SW480 (cell line): ENCODE results near the gene ISG20L2.

Experiments
- DNase-seq: peaks from one replicate; pipeline ENCODE4 v3.0.0-alpha.2; 2016; ENCODE audit warnings: low spot score

The ISG20L2 gene

DNA sequence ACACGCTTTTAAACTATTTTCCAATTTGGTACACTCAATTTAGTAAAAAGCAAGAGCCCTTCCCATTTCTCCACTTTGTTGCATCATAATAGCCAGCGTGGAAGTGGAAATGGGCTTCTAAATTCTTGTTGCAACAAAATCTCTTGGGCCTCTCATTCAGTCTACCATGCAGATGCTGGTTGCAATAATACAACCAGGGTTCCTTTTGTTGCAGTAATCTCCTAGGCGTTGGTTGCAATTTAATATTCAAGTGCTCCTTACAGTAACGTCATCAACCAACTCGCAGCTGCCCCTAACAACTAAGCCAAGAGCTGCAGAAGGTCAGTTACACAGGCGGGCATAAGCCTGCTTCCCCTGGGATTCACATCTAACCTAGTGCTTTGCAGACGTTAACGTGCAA lies 25.7 kb upstream of the ISG20L2 start:
- no peak for DNase-seq

DNA sequence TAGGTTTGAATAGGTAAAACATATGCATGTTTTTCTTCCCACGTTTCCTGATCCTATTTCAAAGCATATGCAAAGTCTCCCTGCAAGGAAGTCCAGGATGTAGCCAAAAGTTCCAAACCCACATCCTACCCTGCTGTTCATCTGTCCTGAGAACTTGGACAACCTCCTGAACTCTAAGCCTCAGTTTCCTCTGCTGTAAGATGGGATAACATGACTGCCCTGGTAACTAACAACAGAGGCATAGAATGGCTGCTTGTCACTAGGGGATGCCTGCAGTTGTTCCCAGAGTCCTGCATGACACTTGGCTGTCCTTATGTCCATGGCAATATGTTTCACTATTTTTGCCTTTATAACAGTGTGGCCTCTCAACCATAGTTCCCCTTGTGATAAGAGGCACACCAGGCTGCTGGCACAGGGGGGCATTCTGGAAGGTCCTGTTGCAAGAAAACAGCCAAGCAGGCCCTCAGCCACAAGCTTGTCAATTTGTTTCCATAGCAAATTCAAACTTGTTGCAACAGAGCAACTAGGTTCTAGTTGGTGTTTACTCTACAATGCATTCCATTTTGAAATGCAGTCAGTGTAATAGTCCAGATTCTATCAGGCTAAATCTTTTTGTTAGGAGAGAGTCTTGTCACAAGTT lies 24.4 kb upstream of the ISG20L2 start:
- no peak for DNase-seq

DNA sequence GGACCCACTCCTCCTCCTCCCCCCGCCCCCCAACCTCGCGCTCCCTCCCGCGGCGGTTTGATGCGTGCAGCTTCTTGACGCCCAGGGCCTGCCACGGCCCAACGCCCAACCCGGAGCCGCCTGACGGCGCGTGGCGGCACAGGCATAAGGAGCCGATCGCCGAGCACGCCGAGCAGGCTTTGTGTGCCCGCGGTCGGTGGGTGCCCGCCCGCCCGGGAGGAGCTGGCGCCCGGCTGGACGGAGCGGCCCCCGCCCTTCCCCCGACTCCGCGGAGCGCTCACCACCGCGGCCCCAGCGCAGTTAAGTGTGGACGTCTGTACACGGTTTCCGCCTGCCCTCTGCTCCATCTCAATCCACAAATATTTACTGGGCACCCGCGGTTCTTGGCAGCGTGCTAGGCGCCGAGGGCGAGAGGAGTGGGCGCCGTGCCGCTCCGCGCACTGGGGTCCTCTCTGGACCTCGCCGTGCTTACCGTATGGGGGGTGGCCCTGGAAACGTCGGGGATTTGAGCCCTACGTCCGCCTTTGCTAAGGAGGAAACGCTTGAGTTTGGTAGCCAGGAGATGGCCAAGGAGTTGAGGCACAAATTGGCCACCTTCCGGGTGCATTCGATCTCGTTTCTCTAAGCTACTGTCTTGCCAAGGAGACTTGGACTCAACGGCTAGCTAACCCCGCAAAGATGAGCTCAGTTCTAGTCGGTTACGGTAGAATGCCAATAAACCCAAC lies 23.4 kb upstream of the ISG20L2 start:
- peak; percentile 91 for DNase-seq

DNA sequence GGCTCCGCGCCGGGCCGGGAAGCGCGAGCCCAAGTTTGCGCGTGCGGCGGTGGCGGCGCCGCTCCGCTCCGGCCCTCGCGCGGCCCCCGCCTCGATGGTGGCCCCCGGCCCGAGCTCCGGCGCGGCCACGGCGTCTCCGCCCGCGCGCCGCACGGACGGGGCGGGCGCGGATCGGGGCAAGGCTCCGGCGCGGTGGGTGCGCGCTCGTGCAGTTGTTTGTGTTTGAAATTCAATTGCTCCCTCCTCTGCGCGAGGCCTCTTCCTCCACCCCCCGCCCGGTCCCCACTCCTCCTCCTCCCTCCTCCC lies 22.8 kb upstream of the ISG20L2 start, which contains the start of gene HDGF:
Gene HDGF (minus strand): TSS at position 225 of the 306 bp plus-strand sequence. CDS start 246 bp downstream, outside the sequence.
- DNase-seq, result no peak

DNA sequence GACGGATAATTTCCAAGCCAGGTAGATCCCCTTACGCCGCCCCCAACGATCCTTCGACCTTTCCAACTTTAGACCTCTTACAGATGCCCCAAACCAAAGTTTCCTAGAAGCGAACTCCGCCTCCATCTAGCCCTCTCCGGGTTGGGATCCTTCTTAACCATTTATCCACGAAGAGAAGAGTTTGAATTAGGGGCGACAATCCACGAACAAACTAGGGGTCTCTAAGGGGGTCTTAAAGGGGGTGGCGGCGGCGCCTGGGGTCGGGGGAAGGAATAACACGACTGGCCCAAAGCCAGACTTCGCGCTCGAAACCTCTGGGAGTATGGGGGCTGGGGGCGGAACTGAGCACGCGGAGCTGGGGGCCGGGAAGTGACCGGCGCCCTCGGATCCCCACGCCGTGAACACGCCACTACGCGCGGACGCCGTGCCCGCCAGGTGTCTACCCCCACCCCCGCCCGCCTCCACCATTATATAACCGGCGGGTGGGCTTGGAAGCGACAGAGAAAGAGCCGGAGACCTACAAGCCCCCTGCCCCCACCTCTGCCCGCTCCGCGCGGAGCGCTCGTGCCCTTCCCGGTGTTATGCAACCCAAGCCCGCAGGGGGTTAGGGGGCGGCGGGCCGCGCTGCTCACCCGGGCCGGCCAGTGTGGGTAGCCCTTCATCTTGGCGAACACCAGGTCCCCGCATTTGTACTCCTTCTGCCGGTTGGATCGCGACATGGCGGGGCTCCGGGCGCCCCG lies 22.3 kb upstream of the ISG20L2 start:
- DNase-seq, result no peak

DNA sequence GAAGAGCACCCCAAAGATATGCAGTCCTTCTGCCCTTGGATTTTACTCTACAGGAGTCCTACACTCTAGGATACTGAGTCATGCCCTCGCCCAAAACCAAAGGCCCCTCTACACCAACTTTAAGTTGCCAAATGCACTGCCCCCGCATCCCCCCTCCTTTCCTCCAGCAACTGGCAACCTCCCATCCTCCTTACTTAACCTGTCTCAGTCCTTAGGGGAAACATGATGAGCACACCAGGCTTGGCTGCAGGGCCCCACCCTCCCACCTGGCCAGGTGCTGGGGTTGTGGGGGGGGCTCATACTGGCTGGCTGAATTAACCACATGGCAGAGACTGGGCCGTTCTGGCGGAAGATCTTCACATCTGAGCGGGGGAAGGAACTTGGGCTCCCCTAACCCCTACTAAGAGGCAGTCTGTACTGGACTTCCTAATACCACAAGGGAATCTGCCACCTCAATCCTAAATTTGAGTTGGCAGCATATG lies 21.7 kb upstream of the ISG20L2 start:
- peak; percentile 62 for DNase-seq

- DNase-seq, result no peak
These were observed 21.0 kb upstream of the ISG20L2 start for GRCh38 chr1:156749419-156750118.

DNA sequence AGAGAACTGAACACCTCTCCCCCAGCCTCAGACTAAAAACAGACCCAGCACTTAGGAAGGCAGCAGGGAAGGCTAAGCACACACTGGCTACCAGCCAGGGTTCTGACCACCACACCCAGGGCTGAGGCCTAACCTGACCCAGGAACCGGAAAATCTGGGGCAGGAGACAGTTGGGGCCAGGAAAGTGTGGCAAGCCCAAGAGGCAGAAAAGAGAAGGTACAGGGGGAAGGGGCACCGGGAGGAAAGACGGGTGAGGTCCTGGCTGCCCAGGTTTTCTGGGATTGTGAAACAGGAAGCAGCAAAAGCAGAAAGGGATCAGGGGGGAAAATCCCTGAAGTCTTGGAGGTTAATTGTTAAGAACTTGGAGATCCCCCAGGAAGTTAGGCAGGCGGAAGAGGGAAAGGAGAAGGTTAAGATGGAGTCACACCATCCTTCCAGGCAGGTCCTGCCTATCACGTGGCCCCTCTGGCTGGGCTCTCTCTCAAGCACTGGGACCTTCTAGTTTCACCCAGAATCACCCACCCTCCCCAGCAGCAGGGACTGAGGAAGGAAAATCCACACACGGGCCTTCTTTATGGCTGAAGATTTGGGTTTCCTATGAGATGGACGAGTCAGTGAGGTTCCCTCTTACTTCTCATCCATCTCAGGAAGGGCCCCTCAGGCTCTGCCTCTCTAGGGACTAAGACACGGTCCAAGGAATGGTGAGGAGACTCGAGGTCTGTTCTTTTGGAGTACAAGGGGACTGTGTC lies 20.3 kb upstream of the ISG20L2 start:
- DNase-seq, result no peak

GRCh38 chr1:156747742-156748669 lies 19.4 kb upstream of the ISG20L2 start:
- DNase-seq, result no peak

DNA sequence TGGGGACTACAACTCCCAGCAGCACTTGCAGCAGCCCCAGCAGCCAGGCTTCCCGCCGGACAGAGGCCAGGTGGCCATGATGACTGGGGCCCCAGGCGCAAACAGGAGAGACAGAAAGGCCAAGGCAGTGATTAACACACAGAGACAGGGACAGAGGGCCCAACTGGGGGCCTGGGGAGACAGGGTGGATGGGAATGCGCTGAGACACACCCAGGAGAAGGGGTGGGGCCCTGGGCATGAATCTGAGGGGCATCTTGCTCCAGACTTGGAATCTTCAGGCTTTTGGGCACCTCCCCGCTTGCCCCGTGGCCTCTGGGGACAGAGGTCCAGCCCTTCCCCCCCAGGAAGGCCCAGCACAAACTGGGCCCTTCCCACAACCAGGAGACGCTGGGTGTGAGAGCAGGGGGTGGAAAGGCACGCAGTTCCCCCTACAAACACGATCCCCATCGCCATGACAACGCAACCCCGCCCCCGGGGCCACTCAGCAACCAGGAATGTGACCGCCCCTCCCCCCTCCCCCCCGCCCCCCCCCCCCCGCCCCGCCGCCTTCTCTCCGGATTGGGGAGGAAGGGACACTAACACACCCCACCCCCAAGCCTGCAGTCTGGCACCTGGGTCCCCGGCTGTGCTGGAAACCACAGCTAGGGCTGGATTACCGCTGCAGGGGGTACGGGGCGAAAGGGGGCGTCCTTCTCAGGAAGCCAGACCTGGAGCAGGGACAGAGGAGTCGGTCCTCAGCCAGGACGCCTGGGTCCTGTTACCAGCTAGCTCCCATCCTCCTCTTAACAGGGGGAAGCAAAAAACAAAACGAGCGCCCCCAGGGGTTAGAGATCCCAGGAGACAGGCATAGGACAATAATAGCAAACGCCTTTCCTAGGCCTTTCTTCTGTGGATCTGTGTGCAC lies 18.4 kb upstream of the ISG20L2 start:
- DNase-seq, result peak; percentile 91

DNA sequence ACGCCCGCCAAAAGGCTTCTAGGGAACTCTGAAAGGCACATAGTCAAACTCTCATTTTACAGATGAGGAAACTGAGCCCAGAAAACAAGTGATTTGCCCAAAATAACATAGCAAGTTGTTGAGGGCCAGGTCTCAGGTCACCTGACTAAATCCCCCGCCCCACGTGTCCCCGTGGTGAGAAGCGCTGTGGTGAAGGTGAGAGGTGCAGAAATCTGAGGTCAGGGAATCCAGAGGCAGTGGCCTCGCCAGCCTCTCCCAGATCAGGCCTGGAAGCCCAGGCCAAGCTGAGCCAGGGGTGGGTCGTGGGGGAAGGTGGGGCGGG lies 17.8 kb upstream of the ISG20L2 start:
- no peak for DNase-seq

GRCh38 chr1:156745881-156746280 lies 17.3 kb upstream of the ISG20L2 start:
- no peak for DNase-seq

- no peak for DNase-seq
These were observed 16.3 kb upstream of the ISG20L2 start for GRCh38 chr1:156744786-156745419.

DNA sequence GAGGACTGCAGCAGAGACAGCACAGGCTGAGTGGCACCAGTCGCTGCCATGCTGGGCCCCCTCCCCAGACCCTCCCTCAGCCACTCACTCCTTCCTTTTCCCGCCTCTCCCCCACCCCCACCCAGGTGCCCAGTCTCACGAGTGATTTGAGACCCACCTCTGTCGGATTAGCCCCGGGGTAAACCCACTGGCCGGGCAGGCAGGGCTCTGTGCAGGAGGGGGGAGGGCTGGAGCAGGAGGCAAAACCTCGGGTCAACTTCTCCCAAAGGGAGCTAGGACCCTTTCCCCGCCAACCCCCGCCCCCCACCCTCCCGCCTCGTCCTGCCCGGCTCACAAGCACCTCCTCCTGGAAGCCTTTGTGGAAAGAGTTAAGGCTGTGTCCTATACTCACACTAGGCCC lies 15.8 kb upstream of the ISG20L2 start:
- DNase-seq, result no peak

DNA sequence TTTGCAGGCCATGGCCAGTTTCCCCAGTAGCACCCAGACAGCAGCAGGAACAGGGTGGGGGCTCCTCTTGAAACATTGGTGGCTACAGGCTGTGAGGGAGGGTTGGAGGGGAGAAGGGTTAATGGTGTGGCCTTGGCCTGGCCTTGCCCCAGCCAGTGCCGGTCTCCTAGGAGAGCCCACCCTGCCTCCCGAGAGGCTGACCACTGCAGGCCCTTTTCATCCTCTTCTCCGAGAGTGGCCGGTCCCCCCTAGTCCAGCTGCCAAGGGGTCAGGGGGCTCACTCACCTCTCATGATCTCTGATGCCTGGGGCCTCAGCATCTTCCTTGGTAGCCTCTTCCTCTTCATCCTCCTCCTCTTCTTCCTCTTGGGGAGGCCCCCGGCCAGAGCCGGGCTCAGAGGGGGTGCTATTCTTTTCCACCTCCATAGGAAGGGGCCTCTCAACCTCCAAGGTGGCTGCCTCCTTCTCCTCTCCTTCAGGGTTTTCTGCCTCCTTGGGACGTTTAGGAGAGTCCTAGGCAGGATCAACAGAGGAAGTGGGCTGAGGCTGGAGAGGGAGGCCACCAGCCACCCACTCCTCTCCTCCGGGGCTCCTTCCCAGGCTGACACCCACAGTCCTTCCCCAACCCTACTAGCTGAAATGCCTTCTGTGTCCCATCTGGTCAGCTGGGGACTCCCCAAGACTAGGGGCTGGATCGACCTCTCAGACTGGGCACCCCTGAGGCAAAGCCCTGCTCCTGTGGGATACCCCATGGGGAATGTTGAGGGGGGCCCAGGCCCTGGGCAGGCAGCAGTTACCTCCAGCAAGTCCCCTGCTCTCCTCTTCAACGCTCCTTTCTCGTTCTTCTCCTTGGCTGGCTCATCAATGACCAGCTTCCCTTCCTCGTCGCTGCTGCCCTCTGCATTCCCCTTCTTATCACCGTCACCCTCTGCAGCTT lies 15.1 kb upstream of the ISG20L2 start:
- no peak for DNase-seq

DNA sequence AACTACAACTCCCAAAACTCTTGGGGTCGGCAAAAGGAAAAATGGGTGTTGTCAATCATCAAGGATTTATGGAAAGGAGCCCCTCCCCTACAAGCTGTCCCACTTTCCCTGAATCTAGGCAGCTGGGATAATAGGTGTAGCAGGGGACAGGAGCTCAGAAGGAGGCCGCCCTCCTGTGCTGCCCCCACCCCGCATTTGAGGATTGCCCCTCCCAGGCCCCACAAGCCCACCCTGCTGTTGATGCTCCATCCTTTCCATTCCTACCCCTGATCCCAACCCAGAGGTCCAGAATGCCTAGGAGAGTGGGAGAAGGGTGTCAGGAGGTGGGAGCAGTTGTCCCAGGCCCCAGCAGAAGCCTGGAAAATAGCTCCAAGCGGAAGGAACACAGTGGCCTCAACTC lies 14.2 kb upstream of the ISG20L2 start:
- no peak for DNase-seq

DNA sequence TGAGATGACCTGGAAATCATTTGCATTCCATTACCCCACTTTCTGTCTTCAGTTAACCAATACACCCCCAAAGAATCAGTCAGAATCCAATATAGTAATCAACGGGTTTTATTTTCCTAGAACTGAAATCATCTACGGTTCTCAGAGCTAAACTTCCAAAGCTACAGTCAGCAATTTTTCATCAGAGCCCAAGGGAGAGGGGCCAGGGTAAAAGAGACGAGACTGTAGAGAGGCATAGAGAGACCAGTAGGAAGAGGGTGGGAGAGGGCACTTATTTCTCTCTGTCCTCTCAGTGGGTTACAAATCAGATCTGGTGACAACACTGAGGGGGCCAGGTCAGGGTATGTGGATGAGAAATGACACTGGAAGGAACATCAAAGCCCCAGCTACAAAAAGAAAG lies 13.5 kb upstream of the ISG20L2 start:
- DNase-seq, result no peak

- DNase-seq, result no peak
These were observed 13.0 kb upstream of the ISG20L2 start for GRCh38 chr1:156741481-156741983.
